Omental fat pad (tissue), 4 donors: ENCODE results near the gene ZBTB21. TPM values are rescaled to one million over a fixed set of nuclear protein-coding genes. Genes with fewer than 3 reads are reported as not detected.

Experiments used
- ATAC-seq: fragments of 150-250 bp; one replicate; pipeline ENCODE4 v1.9.1; 2016; ENCODE audit warnings: mild to moderate bottlenecking, moderate library complexity; ENCODE audit not compliant: low FRiP score
- DNase-seq: peaks from one replicate; pipeline ENCODE4 v3.0.0-alpha.2; 2019; ENCODE audit warnings: low spot score
- total RNA-seq, 4 donors: library from RNA; depleted of rRNA; stranded (reverse); fragments of >200 nt; gene quantifications; one replicate each; pipeline ENCODE4 v1.1.0, GENCODE V29; 2016
- TF ChIP-seq, protein P1 (sequence below), 3 donors: fragments of 450-650 bp; IDR thresholded peaks; one replicate each; pipeline ENCODE4 v1.5.1; 2016 to 2017; ENCODE audit warnings: antibody characterized with exemption in 3 of 3, mild to moderate bottlenecking in 3 of 3, moderate library complexity in 2 of 3

ZBTB21 gene
- total RNA-seq, result 10 to 100 TPM; 11.6 to 27.8 (median 18.9) TPM

DNA sequence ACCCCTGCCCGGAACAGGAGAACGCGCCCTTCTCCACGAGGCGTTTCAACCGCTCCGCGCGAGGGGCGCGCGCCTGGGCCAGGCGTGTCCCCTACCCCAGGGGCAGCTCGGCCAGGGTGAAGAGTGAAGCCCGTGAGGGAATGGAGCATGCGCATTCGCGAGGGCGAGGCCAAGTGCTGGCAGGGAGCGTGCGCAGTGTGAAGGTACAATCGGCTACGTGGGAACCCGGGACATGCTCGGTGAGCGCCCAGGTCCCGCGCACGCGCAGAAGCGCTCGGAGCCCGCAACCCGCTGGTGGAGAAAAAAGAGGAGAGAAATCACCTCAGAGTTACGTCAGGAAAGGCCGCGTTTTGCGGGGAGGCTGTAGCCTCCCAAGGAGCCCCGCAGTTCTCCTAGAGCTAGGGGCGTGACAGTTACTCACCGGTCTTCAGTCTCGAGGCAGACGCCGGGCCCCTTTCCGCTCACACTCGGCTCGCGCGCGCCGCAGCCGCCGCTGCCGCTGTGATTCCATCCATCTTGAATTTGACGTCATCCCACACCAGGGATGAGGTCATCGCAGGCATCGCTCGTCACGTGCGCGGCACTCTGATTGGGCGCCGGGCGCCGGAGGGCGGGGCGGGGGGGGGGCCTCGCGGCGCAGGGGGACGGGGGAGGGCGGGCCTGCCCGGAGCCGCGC, at the start of gene ZBTB21:
ZBTB21 (minus strand) TSS at position 530 of the 676 bp plus-strand sequence. CDS start 16,265 bp downstream, outside the sequence.
- ATAC-seq (peak; percentile 95), DNase-seq (peak; percentile 95)
- TF ChIP-seq, protein P1, sequence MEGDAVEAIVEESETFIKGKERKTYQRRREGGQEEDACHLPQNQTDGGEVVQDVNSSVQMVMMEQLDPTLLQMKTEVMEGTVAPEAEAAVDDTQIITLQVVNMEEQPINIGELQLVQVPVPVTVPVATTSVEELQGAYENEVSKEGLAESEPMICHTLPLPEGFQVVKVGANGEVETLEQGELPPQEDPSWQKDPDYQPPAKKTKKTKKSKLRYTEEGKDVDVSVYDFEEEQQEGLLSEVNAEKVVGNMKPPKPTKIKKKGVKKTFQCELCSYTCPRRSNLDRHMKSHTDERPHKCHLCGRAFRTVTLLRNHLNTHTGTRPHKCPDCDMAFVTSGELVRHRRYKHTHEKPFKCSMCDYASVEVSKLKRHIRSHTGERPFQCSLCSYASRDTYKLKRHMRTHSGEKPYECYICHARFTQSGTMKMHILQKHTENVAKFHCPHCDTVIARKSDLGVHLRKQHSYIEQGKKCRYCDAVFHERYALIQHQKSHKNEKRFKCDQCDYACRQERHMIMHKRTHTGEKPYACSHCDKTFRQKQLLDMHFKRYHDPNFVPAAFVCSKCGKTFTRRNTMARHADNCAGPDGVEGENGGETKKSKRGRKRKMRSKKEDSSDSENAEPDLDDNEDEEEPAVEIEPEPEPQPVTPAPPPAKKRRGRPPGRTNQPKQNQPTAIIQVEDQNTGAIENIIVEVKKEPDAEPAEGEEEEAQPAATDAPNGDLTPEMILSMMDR (IDR thresholded peaks at IDR 0.05), result no peak

DNA sequence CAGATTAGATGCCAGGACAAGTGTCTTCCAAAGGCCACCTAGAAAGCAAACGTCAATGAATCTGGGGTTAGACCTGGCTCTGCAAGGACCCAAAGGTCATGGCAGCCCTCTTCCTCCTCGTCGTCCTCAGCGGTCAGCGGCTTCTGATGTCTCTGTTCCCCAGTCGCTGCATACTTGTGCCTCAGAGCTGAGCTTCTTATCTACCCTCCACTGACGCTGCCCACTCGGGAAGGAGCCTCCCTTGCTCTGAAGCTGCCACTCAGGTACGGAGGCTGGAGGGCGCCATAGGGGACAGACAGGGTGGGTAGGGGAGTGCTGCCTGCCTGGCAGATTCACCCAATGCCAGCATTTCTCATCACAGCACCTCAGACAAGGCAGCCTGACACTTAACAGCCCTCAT, 49.6 kb upstream of the ZBTB21 start:
- TF ChIP-seq, protein P1 (IDR thresholded peaks at IDR 0.05), result no peak
- DNase-seq, result no peak

DNA sequence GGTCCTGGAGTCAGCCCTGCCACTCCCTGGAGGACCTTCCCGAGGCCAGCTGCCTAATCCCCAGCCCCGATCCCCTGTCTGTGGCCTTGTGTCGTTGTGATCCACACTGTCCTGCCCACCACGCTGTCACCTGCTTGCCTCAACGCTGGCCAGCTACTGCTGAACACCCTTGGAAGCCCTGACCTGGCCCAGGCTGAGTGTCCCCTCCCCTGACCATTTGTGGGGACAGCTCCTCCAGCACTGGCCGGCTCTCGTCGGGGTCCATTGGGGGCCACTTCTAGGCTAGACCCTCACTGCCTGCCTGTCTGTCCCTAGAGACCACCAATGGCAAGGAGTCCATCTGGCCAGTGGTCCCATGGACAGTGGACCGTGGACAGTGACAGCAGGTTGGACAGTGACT, 49.0 kb upstream of the ZBTB21 start:
- DNase-seq, result no peak
- no peak for ATAC-seq
- TF ChIP-seq, protein P1 (IDR thresholded peaks at IDR 0.05), result no peak

More for the DNA sequence above, 49.6 kb upstream of the ZBTB21 start:
- no peak for ATAC-seq

DNA sequence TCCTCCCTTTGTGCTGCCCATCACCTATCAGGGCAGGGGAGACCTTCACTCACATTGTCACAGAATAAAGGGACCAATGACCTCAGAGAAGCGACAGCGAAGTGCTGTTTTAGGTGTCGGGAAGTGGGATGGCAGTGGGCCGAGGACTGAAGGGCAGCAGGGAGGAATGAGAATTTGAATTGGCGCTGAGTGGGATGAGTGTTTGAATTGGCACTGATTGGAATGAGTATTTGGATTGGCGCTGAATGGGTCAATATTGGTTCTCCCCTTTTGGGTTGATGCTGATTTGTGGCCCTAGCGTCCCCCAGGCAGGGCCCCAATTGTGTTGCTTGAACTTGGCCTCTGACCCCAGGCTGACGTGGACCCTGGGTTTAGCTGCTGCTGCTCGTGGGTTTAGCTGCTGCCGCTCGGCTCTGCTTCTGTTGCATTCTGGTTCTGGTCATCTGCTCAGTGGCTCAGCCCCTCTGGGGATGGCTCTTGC, 48.5 kb upstream of the ZBTB21 start:
- ATAC-seq (no peak), DNase-seq (no peak)
- TF ChIP-seq, protein P1 (IDR thresholded peaks at IDR 0.05), result no peak

DNA sequence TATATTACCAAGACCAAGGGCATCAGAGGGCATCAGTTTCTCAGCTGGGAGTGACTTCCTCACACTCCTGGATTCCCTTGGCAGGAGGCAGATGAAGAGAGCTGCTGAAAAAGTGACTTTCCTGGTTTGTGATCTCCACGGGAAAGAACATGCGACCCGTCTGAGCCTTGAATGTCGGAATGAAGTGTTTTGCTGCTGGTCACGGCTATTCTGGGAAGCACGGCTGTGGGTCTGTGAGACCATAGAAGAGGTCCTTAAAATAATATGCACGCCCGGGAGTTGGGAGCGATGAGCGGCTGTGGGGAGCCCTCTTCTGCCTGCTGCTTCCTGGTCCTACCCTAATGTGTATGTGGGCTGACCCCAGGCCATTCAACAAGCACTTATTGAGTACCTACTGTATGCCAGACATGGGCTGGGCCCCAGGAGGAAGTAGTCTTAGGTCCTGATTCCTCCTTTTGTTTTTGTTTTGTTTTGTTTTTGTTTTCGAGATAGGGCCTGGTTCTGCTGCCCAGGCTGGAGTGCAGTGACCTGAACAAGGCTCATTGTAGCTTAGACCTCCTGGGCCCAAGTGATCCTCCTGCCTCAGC, 47.8 kb upstream of the ZBTB21 start:
- ATAC-seq (no peak), DNase-seq (no peak)
- TF ChIP-seq, protein P1 (IDR thresholded peaks at IDR 0.05), result no peak

DNA sequence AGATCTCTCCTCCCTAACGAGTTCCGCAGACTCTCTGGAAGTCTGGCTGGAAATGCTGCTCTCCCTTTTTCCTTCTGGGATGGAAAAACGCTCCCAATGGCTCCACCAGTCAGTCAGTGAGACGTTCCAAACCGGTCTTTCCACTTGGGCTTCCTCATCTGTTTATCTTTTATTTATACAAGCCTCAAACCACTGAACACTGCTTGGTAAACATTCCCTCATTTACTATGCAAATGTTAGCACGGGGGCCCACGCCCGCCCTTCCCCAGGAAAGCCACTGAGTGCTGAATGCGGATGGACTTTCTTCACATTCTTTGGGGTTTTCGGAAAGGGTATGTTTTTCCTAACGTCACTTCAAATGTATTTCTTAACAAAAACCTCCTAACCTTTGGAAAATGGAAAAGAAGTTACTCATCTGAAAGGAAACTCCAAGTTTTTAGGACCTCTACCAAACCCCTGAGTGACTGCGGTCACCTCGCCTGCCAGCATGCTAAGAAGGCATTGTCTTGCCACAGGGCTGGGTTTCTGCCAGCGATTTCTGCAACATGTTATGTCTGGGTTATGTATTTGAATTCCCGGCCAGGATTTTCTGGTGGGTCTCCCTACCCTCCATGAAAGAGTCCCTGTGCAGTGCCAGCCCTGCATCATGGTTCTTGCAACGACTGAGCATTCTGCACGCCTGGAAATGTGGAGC, 47.0 kb upstream of the ZBTB21 start:
- TF ChIP-seq, protein P1 (IDR thresholded peaks at IDR 0.05), result no peak
- ATAC-seq (no peak), DNase-seq (no peak)
